Effector memory CD4-positive, alpha-beta T cell (primary cell): ENCODE results near the gene RBM33.

Source experiments
- DNase-seq, 3 donors: peaks; one replicate each; pipeline ENCODE4 v3.0.0-alpha.2; 2020
- H3K27ac ChIP-seq: 2 replicates; pipeline ENCODE4 v1.7.0; 2013; ENCODE audit warnings: mild to moderate bottlenecking, low read length, moderate library complexity; ENCODE audit not compliant: insufficient read depth, poor library complexity, severe bottlenecking
- H3K27me3 ChIP-seq: replicated peaks from 2 replicates; pipeline ENCODE4 v1.7.0; 2013; ENCODE audit warnings: mild to moderate bottlenecking, low read length; ENCODE audit not compliant: insufficient read depth, control insufficient read depth, poor library complexity, severe bottlenecking
- H3K36me3 ChIP-seq: 2 replicates; pipeline ENCODE4 v1.7.0; 2013; ENCODE audit warnings: mild to moderate bottlenecking, low read length, moderate library complexity; ENCODE audit not compliant: control insufficient read depth, insufficient read depth
- H3K4me1 ChIP-seq: 2 replicates; pipeline ENCODE4 v1.7.0; 2013; ENCODE audit warnings: low read length, mild to moderate bottlenecking; ENCODE audit not compliant: control insufficient read depth, insufficient read depth, poor library complexity, severe bottlenecking
- H3K4me3 ChIP-seq: 2 replicates; pipeline ENCODE4 v1.7.0; 2013; ENCODE audit warnings: low read length, low read depth, mild to moderate bottlenecking; ENCODE audit not compliant: insufficient read depth, poor library complexity, severe bottlenecking
- H3K9me3 ChIP-seq: 2 replicates; pipeline ENCODE4 v1.7.0; 2013; ENCODE audit warnings: mild to moderate bottlenecking, low read length, moderate library complexity; ENCODE audit not compliant: control insufficient read depth

Gene RBM33

GRCh38 chr7:155738652-155739537 is 94.4 kb downstream of the RBM33 start:
- Histone ChIP-seq H3K27ac (no peak overlapping the region), H3K27me3 (no peaks in the 10 kb centered on the region), H3K4me1 (no peaks in the 10 kb centered on the region), H3K9me3 (no peaks in the 10 kb centered on the region), H3K4me3 (no peak overlapping the region), H3K36me3 (peaks cover 43% of the 10 kb centered on the region)
- DNase-seq, result peak in 2 of 3 donors; percentile 27 to 46

DNA sequence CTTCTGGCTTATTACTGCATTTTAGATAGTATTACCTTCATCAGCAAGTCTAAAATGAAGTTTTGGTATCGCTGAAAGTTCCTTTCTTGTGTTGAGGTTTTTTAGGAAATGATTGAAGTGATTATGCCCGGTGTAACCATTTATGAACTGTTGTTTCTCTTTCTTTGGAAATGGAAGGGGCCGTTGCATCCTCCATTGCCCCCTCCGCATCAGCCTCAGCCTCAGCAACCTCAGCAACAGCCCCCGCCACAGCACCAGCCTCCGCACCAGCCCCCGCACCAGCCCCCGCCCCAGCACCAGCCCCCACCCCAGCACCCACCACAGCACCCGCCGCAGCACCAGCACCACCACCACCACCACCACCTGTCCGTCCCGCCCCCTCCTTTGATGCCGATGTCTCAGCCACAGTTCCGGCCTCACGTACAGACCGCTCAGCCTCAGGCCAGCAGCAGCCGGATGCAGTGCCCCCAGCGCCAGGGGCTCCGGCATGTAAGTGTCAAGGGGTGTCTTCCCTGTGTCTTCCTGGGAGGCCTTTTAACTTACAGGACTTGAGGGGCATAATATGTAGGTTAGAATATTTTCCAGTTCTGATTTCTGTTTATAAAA is 95.2 kb downstream of the RBM33 start:
- Histone ChIP-seq H3K4me1 (no peaks in the 10 kb centered on the region), H3K27ac (no peak overlapping the region), H3K9me3 (no peaks in the 10 kb centered on the region), H3K36me3 (peaks cover 50% of the 10 kb centered on the region), H3K27me3 (no peaks in the 10 kb centered on the region), H3K4me3 (no peak overlapping the region)
- no peak for DNase-seq

DNA sequence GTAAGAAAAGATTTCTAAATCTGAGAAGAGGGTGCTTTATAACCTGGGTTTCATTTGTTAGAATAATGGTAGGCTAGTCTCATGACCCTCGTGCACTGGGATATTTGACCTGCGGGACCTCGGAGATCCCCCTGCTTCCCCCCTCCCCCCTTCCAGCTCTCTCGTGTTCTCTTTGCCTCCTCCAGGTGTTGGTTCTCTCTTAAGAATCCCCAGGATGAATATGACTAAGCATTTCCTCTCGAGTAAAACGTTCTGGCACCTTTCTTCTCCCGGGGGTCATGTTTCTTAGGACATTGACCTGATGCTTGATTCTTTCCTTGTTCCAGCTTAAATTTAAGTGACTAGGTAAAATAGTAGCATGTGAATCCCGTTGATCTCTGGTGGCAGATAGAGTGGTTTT is 96.6 kb downstream of the RBM33 start:
- no peak overlapping the region for H3K4me3 ChIP-seq
- DNase-seq, result no peak
- H3K36me3 ChIP-seq, result peaks cover 61% of the 10 kb centered on the region
- no peak overlapping the region for H3K27ac ChIP-seq
- H3K4me1 ChIP-seq, result no peaks in the 10 kb centered on the region
- H3K9me3 ChIP-seq, result no peaks in the 10 kb centered on the region
- H3K27me3 ChIP-seq, result no peaks in the 10 kb centered on the region

- Histone ChIP-seq H3K27me3 (no peaks in the 10 kb centered on the region), H3K4me1 (no peaks in the 10 kb centered on the region), H3K27ac (no peak overlapping the region), H3K36me3 (peaks cover 64% of the 10 kb centered on the region), H3K4me3 (no peak overlapping the region), H3K9me3 (no peaks in the 10 kb centered on the region)
- DNase-seq, result peak in 2 of 3 donors; percentile 33 to 45
Observed at GRCh38 chr7:155741805-155742204, 97.3 kb downstream of the RBM33 start.

DNA sequence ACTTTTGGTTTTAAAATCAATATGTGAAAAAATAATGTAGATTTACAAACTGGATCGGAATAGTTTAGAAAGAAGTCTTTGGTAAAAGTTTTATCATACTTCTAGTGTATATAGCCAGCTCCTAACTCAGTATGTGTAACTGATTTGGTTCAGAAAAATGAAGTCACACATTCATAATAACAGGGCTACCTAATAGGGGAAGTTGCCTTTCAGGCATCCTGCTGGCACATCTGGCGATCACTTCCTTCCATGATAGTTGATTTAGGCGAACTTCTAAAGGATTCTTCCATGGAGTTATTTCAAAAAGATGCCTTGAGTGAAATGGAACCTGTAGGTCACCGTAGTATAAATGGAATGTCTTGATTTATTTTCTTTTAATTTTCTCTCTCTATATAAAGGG is 98.7 kb downstream of the RBM33 start:
- Histone ChIP-seq H3K36me3 (peaks cover 62% of the 10 kb centered on the region), H3K4me3 (no peak overlapping the region), H3K9me3 (no peaks in the 10 kb centered on the region), H3K27ac (no peak overlapping the region), H3K27me3 (no peaks in the 10 kb centered on the region), H3K4me1 (no peaks in the 10 kb centered on the region)
- no peak for DNase-seq

GRCh38 chr7:155744971-155745683 is 100.7 kb downstream of the RBM33 start:
- no peaks in the 10 kb centered on the region for H3K4me1 ChIP-seq
- H3K27me3 ChIP-seq, result no peaks in the 10 kb centered on the region
- H3K4me3 ChIP-seq, result no peak overlapping the region
- H3K27ac ChIP-seq, result no peak overlapping the region
- peaks cover 46% of the 10 kb centered on the region for H3K36me3 ChIP-seq
- H3K9me3 ChIP-seq, result no peaks in the 10 kb centered on the region
- DNase-seq, result no peak

DNA sequence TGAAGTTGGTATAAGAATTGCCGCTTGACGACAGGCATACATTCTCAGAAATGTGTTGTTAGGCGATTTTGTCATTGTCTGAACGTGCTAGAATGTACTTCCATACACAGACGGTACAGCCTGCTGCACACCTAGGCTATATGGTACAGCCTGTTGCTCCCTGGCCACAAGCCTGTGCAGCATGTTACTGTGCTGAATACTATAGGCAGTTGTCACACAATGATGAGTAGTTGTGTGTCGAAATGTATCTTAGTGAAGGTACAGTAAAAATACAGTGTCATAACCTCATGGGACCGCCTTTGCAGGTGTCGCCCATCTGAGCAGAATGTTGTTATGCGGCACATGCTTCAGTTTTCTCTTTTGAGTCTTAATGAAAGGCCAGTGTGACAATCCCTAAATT is 101.3 kb downstream of the RBM33 start:
- H3K36me3 ChIP-seq, result peaks cover 41% of the 10 kb centered on the region
- no peaks in the 10 kb centered on the region for H3K9me3 ChIP-seq

GRCh38 chr7:155746188-155746587 is 101.7 kb downstream of the RBM33 start:
- Histone ChIP-seq H3K27ac (no peak overlapping the region), H3K4me1 (no peaks in the 10 kb centered on the region), H3K4me3 (no peak overlapping the region), H3K9me3 (no peaks in the 10 kb centered on the region), H3K36me3 (peaks cover 36% of the 10 kb centered on the region), H3K27me3 (no peaks in the 10 kb centered on the region)
- no peak for DNase-seq

More for the DNA sequence above, 101.3 kb downstream of the RBM33 start:
- H3K27me3 ChIP-seq, result no peaks in the 10 kb centered on the region
- no peaks in the 10 kb centered on the region for H3K4me1 ChIP-seq
- no peak overlapping the region for H3K4me3 ChIP-seq
- no peak for DNase-seq
- H3K27ac ChIP-seq, result no peak overlapping the region

DNA sequence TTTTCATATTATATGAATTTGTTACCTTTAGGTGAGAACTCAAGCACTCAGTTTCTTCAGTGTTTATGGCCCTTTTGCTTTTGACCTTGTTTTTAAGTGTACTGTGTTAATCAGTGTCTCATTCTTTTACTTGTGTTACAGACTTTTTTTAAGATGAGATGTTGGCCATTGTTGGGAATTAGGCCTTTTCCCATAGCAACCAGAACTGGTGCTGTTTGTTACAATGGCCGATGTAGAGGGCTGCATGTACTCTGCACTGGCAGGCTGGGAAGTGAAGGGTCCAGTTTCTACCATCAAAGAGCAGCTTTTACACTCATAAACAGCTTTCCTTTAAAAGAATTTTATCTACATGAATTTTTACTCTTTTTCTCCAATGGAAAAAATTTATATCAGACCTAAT is 102.7 kb downstream of the RBM33 start:
- peaks cover 29% of the 10 kb centered on the region for H3K36me3 ChIP-seq
- no peaks in the 10 kb centered on the region for H3K9me3 ChIP-seq
- no peaks in the 10 kb centered on the region for H3K27me3 ChIP-seq
- no peak overlapping the region for H3K4me3 ChIP-seq
- DNase-seq, result no peak
- no peak overlapping the region for H3K27ac ChIP-seq
- no peaks in the 10 kb centered on the region for H3K4me1 ChIP-seq

DNA sequence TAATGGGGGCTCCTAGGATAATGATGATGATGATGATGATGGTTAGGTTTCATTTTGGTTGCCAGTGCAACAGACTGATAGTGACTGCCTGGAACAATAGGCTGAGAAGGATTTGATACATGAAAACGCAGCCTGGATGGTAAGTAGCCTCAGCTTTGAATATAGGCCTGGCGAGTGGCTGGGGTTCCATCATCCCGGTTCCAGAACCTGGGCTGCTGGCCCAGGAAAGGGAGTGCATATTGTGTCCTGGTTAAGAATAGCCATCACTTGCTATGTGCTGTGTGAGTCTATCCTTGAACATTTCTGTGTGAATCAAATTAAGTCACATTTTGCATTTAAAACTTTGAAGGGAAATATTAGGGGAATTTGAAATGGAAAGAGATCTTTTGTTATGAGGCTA is 105.1 kb downstream of the RBM33 start:
- no peak for DNase-seq
- Histone ChIP-seq H3K4me3 (no peak overlapping the region), H3K36me3 (peaks cover 20% of the 10 kb centered on the region), H3K4me1 (no peaks in the 10 kb centered on the region), H3K9me3 (no peaks in the 10 kb centered on the region), H3K27me3 (no peaks in the 10 kb centered on the region), H3K27ac (no peak overlapping the region)
